DND-41 (cell line): ENCODE measurements around the gene ZXDC.

ENCODE experiments used
- ATAC-seq: fragments of 200-7000 bp; cut with Tn5 transposase; 3 replicates; pipeline ENCODE4 v1.9.1; 2021; ENCODE audit warnings: low read depth; ENCODE audit not compliant: insufficient read depth
- DNase-seq: peaks from one replicate; pipeline ENCODE4 v3.0.0-alpha.2; 2020
- H2AFZ ChIP-seq: 2 replicates; pipeline ENCODE4 v1.6.0; 2012; ENCODE audit warnings: low read depth, low read length
- H3K27ac ChIP-seq: 2 replicates; pipeline ENCODE4 v1.5.1; 2012; ENCODE audit warnings: low read length, inconsistent platforms
- H3K27me3 ChIP-seq: fragments of 200-600 bp; sonication (generic); 2 replicates; pipeline ENCODE4 v1.6.0; 2012; ENCODE audit warnings: low read length, mild to moderate bottlenecking, inconsistent platforms; ENCODE audit not compliant: insufficient read depth, poor library complexity
- H3K36me3 ChIP-seq: 2 replicates; pipeline ENCODE4 v1.5.1; 2012; ENCODE audit warnings: low read length, inconsistent platforms; ENCODE audit not compliant: insufficient read depth
- H3K4me1 ChIP-seq: 2 replicates; pipeline ENCODE4 v1.5.1; 2012; ENCODE audit warnings: mild to moderate bottlenecking, low read length; ENCODE audit not compliant: insufficient read depth
- H3K4me2 ChIP-seq: 2 replicates; pipeline ENCODE4 v1.6.0; 2012; ENCODE audit warnings: mild to moderate bottlenecking, moderate library complexity, low read length, inconsistent platforms; ENCODE audit not compliant: insufficient read depth
- H3K4me3 ChIP-seq, 2 experiments: fragments of 200-600 bp in 1 of 2; shearing (Covaris generic) in 1 of 2; 2 replicates each; pipeline ENCODE4 v1.5.1; 2012 to 2016; ENCODE audit warnings: inconsistent platforms in 2 of 2, low read length in 2 of 2, mild to moderate bottlenecking in 2 of 2, low read depth in 1 of 2, moderate library complexity in 1 of 2
- H3K79me2 ChIP-seq: 2 replicates; pipeline ENCODE4 v1.6.0; 2012; ENCODE audit warnings: low read length, inconsistent platforms; ENCODE audit not compliant: insufficient read depth
- H3K9ac ChIP-seq: 2 replicates; pipeline ENCODE4 v1.6.0; 2012; ENCODE audit warnings: low read depth, mild to moderate bottlenecking, inconsistent platforms, low read length, moderate library complexity
- H3K9me3 ChIP-seq: 2 replicates; pipeline ENCODE4 v1.5.1; 2012; ENCODE audit warnings: low read length, moderate library complexity, mild to moderate bottlenecking, inconsistent platforms; ENCODE audit not compliant: insufficient read depth, severe bottlenecking
- H4K20me1 ChIP-seq: 2 replicates; pipeline ENCODE4 v1.6.0; 2012; ENCODE audit warnings: low read length; ENCODE audit not compliant: insufficient read depth
- EZH2 ChIP-seq: IDR thresholded peaks from 3 replicates; pipeline ENCODE4 v1.6.1; 2012; ENCODE audit warnings: borderline replicate concordance, low read depth, mild to moderate bottlenecking, moderate library complexity, low read length, inconsistent platforms; ENCODE audit not compliant: severe bottlenecking
- TF ChIP-seq, protein P1 (sequence below): IDR thresholded peaks from 2 replicates; pipeline ENCODE4 v1.5.1; 2012; ENCODE audit warnings: borderline replicate concordance, low read length, moderate library complexity, mild to moderate bottlenecking; ENCODE audit not compliant: poor library complexity, severe bottlenecking; ENCODE audit errors: extremely low read depth

The ZXDC gene

DNA sequence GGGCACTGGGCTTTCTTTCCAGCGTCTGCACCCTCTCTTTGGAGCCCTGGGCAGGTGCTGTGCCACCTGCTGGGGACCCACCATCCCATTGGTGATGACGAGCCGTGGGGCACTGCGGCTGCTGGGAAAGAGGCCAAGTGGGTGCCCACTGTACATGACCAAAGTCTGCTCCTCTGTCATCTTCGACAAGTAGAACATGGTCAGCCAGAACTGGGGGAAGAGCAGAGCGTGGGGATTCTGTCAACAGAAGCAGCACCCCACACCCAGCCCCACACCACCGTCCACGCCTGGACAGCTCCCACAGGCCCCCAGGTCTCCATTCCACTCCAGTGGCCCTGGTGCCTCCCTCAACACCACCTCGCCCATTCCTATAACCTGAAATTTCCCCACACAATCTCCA, 32.2 kb upstream of the ZXDC start:
- DNase-seq (no peak), ATAC-seq (no peak)
- H4K20me1 ChIP-seq = no peaks in the 10 kb centered on the region
- no peak for TF ChIP-seq EZH2
- TF ChIP-seq, protein P1, sequence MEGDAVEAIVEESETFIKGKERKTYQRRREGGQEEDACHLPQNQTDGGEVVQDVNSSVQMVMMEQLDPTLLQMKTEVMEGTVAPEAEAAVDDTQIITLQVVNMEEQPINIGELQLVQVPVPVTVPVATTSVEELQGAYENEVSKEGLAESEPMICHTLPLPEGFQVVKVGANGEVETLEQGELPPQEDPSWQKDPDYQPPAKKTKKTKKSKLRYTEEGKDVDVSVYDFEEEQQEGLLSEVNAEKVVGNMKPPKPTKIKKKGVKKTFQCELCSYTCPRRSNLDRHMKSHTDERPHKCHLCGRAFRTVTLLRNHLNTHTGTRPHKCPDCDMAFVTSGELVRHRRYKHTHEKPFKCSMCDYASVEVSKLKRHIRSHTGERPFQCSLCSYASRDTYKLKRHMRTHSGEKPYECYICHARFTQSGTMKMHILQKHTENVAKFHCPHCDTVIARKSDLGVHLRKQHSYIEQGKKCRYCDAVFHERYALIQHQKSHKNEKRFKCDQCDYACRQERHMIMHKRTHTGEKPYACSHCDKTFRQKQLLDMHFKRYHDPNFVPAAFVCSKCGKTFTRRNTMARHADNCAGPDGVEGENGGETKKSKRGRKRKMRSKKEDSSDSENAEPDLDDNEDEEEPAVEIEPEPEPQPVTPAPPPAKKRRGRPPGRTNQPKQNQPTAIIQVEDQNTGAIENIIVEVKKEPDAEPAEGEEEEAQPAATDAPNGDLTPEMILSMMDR = no peak
- H2AFZ ChIP-seq = no peak overlapping the region
- H3K36me3 ChIP-seq = no peaks in the 10 kb centered on the region
- no peak overlapping the region for H3K4me3 ChIP-seq
- no peaks in the 10 kb centered on the region for H3K27me3 ChIP-seq
- H3K9me3 ChIP-seq = no peaks in the 10 kb centered on the region
- H3K27ac ChIP-seq = no peak overlapping the region
- H3K9ac ChIP-seq = no peak overlapping the region
- no peaks in the 10 kb centered on the region for H3K4me1 ChIP-seq
- H3K4me2 ChIP-seq = no peak overlapping the region
- no peaks in the 10 kb centered on the region for H3K79me2 ChIP-seq

GRCh38 chr3:126503701-126504100, 28.0 kb upstream of the ZXDC start:
- no peaks in the 10 kb centered on the region for H3K36me3 ChIP-seq
- no peak overlapping the region for H3K4me3 ChIP-seq
- no peak for DNase-seq
- peaks cover 7% of the 10 kb centered on the region for H3K4me1 ChIP-seq
- no peak for ATAC-seq
- H3K9ac ChIP-seq = no peak overlapping the region
- no peak overlapping the region for H2AFZ ChIP-seq
- no peaks in the 10 kb centered on the region for H3K9me3 ChIP-seq
- no peak overlapping the region for H3K27ac ChIP-seq
- H3K27me3 ChIP-seq = no peaks in the 10 kb centered on the region
- no peak overlapping the region for H3K4me2 ChIP-seq
- H3K79me2 ChIP-seq = no peaks in the 10 kb centered on the region
- no peak for TF ChIP-seq EZH2
- TF ChIP-seq, protein P1 = no peak
- H4K20me1 ChIP-seq = no peaks in the 10 kb centered on the region

- DNase-seq = no peak
- Histone ChIP-seq H3K79me2 (no peaks in the 10 kb centered on the region), H3K36me3 (no peaks in the 10 kb centered on the region), H3K4me3 (no peak overlapping the region), H3K9me3 (no peaks in the 10 kb centered on the region), H3K9ac (no peak overlapping the region), H3K27ac (no peak overlapping the region), H3K27me3 (no peaks in the 10 kb centered on the region), H4K20me1 (no peaks in the 10 kb centered on the region), H3K4me1 (peaks cover 17% of the 10 kb centered on the region), H2AFZ (no peak overlapping the region), H3K4me2 (no peak overlapping the region)
- ATAC-seq = no peak
- TF ChIP-seq EZH2 = no peak
- TF ChIP-seq, protein P1 = no peak
These were observed 27.0 kb upstream of the ZXDC start for GRCh38 chr3:126502656-126503055.

- no peaks in the 10 kb centered on the region for H3K9me3 ChIP-seq
- no peaks in the 10 kb centered on the region for H4K20me1 ChIP-seq
- no peaks in the 10 kb centered on the region for H3K36me3 ChIP-seq
- ATAC-seq (no peak), DNase-seq (no peak)
- H3K9ac ChIP-seq = no peak overlapping the region
- TF ChIP-seq EZH2 = no peak
- TF ChIP-seq, protein P1 = no peak
- H3K27ac ChIP-seq = no peak overlapping the region
- H2AFZ ChIP-seq = no peak overlapping the region
- no peak overlapping the region for H3K4me3 ChIP-seq
- no peaks in the 10 kb centered on the region for H3K79me2 ChIP-seq
- no peaks in the 10 kb centered on the region for H3K27me3 ChIP-seq
- H3K4me1 ChIP-seq = peaks cover 26% of the 10 kb centered on the region
- H3K4me2 ChIP-seq = no peak overlapping the region
These were observed 26.0 kb upstream of the ZXDC start for GRCh38 chr3:126501736-126502135.
